Glomerular endothelial cell (primary cell): ENCODE results near the gene IRAK3. TPM values are rescaled to one million over a fixed set of nuclear protein-coding genes. Genes with fewer than 3 reads are reported as not detected.
"Not testable (repeated sequence)": the region's sequence is repeated elsewhere in the genome, so short reads cannot be mapped to it uniquely, and the experiment has no call there.

Experiments
- DNase-seq: peaks from one replicate; pipeline ENCODE4 v3.0.0-alpha.2; 2011; ENCODE audit warnings: low read depth, low spot score; ENCODE audit errors: extremely low read depth
- total RNA-seq: library from RNA; depleted of rRNA; stranded (reverse); fragments of >200 nt; gene quantifications from 2 replicates; pipeline ENCODE4 v1.2.3, GENCODE V29; 2015

The IRAK3 gene
- total RNA-seq, 1 donor from 2014 or later, result 5.0 TPM

- DNase-seq, result peak; percentile 75
Measured at GRCh38 chr12:66169221-66170170, 19.5 kb upstream of the IRAK3 start, which contains the start of gene TMBIM4. Gene TMBIM4, minus strand, starts transcription at chr12:66169996. Its CDS starts 45 bp downstream, at chr12:66169951.

GRCh38 chr12:66170606-66171005, 18.4 kb upstream of the IRAK3 start:
- no peak for DNase-seq

- DNase-seq, result not testable (repeated sequence)
Measured at GRCh38 chr12:66174391-66175325, 14.4 kb upstream of the IRAK3 start.

GRCh38 chr12:66176105-66176900, 12.7 kb upstream of the IRAK3 start:
- DNase-seq, result no peak

- no peak for DNase-seq
Measured at GRCh38 chr12:66182956-66183355, 6.1 kb upstream of the IRAK3 start.

GRCh38 chr12:66184822-66185221, 4.2 kb upstream of the IRAK3 start:
- DNase-seq, result not testable (repeated sequence)

GRCh38 chr12:66187036-66187435, 2.0 kb upstream of the IRAK3 start:
- DNase-seq, result no peak

GRCh38 chr12:66187821-66188220, 1.2 kb upstream of the IRAK3 start:
- DNase-seq, result no peak

GRCh38 chr12:66189486-66189843, 451 bp downstream of the IRAK3 start:
- DNase-seq, result no peak

- DNase-seq, result no peak
Measured at GRCh38 chr12:66189889-66190288, 875 bp downstream of the IRAK3 start.

GRCh38 chr12:66190519-66191370, 1.7 kb downstream of the IRAK3 start:
- DNase-seq, result no peak

GRCh38 chr12:66191547-66192126, 2.6 kb downstream of the IRAK3 start:
- no peak for DNase-seq

- DNase-seq, result no peak
Measured at GRCh38 chr12:66194122-66194521, 5.1 kb downstream of the IRAK3 start.

GRCh38 chr12:66195242-66195641, 6.2 kb downstream of the IRAK3 start:
- no peak for DNase-seq

- no peak for DNase-seq
Measured at GRCh38 chr12:66196806-66197205, 7.8 kb downstream of the IRAK3 start.

- no peak for DNase-seq
Measured at GRCh38 chr12:66197495-66197921, 8.5 kb downstream of the IRAK3 start.

GRCh38 chr12:66199141-66199540, 10.1 kb downstream of the IRAK3 start:
- no peak for DNase-seq

GRCh38 chr12:66199831-66200509, 11.0 kb downstream of the IRAK3 start:
- DNase-seq, result no peak

GRCh38 chr12:66203820-66204219, 14.8 kb downstream of the IRAK3 start:
- no peak for DNase-seq
